HG03097 (cell line): ENCODE results near the gene STARD10.

ENCODE experiments used
- ATAC-seq: cut with Tn5 transposase; IDR thresholded peaks from one replicate; pipeline ENCODE4 v1.9.1; 2021; ENCODE audit not compliant: unreplicated experiment, low FRiP score

The STARD10 gene

GRCh38 chr11:72750556-72751115, 43.2 kb downstream of the STARD10 start:
- no peak for ATAC-seq

- no peak for ATAC-seq
Measured at GRCh38 chr11:72750086-72750485, 43.8 kb downstream of the STARD10 start.

DNA sequence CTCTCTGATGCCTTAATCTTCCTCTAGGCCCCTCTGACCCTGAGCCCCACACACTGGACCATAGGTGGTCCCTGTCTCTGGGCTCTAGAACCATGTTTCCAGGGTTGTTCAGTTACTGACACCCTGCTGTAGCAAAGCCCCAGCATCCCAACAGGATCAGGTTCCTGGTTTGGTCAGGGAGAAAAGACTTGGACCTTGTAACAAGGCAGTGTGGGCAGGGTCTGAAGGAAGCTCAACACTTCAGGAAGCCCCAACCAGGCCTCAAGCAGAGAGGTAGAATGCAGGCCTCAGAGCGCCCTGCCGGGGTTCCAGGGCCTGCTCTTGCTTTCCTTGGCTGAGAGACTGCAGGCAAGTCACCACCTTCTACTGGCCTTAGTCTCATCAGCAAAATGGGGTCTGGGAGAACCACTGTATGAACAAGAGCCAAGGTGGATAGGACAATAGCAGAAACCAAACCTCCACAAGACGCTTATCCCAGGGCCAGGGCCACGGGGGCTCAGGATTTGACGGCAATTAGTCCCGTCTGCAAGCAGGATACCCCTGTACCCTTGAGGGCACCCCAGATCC, 46.5 kb downstream of the STARD10 start:
- no peak for ATAC-seq

DNA sequence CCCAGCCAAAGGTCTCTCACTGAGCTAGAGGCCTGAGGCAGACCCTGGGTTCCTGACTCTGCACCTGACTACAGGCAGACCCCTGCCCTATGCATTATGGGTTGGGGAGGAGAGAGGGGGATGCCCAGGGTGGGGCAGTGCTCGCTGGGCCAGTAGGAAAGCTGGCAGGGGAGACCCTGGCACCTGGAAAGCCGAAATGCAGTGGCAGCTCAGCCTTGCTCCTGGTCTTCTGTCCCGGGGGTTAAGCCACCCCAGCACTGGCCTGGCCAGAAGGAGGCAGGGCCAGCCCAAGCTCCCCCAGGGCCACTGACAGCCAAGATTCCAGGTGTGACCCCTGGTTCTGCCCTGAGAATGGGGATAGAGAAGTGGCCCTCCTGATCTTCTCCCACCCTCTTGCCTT, 47.0 kb downstream of the STARD10 start:
- no peak for ATAC-seq

GRCh38 chr11:72745925-72746550, 47.8 kb downstream of the STARD10 start:
- no peak for ATAC-seq

DNA sequence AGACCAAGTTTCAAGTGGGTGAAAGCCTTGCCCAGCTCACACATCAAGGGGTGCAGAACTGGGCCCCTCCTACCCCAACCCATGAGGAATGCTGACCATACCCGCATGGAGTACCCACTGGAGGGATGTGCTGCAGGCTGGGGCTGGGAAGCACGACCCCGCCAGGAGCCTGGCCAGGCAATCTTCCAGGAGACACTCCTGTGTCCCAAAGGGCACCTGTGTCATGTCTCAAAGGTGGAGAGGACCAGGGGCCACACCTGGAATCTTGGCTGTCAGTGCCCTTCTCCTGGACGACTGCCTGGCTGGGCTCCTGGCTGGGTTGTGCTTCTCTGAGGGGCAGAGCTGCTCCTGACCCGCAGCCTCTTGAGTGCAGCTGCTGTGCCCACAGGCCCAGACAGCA, 48.3 kb downstream of the STARD10 start:
- no peak for ATAC-seq

DNA sequence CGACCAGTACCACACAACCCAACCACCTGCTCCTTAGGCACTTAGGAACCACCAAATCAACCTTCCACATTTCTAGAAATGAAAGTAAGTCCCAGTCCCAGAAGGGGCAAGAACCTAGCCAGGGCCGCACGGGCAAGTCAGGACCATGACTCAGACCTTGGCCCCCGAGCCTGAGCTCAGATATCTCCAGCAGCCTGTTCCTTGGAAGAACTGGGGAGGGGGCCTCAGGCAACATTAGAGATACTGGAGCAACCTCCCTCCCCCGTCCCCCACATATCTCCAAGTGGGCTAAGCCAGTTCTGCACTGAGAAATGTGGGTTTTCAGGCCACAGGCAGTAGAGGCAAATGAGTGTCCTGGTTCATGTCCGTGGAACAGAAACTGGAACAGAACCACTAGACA, 49.4 kb downstream of the STARD10 start:
- ATAC-seq = no peak

- ATAC-seq = peak; percentile 50
Measured at GRCh38 chr11:72743321-72744221, 50.3 kb downstream of the STARD10 start.

DNA sequence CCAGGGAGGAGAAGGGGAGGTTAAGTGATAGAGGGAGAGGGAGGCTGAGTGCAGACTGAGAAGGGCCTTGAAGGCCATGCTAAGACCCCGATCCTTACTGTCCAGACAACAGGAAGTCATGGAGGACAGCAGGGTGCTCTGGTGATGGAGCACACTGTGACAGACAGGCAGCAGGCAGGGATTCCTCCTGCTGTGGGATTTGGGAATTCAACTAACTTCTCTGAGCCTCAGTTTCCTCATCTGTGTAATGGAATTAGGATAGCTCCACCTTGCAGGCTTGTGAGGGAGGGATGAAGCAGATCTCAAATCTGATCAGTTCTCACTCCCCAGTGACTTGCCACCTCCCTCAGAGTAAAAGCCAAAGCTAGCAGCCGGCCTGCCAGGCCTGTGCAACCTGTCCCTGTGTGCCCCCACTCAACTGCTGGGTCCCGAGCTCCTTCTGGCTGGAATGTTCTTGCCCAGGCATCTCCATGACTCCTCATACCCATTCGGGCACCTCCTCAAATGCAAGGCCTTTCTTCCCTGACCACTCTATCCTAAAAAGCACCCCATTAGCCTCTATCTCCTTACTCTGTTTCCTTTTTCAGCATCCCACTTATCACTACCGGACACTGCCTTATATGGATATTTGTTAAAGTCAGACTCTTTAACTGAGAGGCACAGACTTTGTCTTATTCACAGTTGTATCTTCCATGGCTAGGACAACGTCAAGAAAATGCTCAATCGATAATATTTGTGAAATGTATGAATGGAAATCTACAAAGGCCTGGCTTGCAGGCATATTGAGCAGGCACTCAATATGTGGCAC, 51.1 kb downstream of the STARD10 start:
- ATAC-seq = no peak

GRCh38 chr11:72741849-72742512, 51.9 kb downstream of the STARD10 start:
- ATAC-seq = no peak

- no peak for ATAC-seq
Measured at GRCh38 chr11:72741429-72741833, 52.4 kb downstream of the STARD10 start.

GRCh38 chr11:72740562-72741428, 53.1 kb downstream of the STARD10 start:
- ATAC-seq = no peak

DNA sequence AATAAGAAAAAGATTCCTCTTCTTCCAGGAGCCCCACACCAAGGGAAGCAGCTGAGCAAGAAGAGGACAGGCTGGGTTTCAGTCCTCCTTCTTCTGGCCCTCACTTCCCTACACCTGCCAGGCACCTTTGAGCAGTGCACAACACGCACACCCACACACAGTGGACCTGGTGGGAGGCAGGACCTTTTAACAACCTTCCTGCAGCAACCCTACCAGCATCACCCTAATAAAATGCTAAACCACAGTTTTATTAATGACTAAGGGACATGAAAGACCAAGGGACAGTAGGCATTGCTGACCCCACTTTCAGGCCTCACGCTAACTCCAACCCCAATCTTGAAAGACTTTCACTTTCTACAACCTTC, 53.8 kb downstream of the STARD10 start:
- no peak for ATAC-seq

GRCh38 chr11:72739240-72740059, 54.4 kb downstream of the STARD10 start:
- no peak for ATAC-seq

DNA sequence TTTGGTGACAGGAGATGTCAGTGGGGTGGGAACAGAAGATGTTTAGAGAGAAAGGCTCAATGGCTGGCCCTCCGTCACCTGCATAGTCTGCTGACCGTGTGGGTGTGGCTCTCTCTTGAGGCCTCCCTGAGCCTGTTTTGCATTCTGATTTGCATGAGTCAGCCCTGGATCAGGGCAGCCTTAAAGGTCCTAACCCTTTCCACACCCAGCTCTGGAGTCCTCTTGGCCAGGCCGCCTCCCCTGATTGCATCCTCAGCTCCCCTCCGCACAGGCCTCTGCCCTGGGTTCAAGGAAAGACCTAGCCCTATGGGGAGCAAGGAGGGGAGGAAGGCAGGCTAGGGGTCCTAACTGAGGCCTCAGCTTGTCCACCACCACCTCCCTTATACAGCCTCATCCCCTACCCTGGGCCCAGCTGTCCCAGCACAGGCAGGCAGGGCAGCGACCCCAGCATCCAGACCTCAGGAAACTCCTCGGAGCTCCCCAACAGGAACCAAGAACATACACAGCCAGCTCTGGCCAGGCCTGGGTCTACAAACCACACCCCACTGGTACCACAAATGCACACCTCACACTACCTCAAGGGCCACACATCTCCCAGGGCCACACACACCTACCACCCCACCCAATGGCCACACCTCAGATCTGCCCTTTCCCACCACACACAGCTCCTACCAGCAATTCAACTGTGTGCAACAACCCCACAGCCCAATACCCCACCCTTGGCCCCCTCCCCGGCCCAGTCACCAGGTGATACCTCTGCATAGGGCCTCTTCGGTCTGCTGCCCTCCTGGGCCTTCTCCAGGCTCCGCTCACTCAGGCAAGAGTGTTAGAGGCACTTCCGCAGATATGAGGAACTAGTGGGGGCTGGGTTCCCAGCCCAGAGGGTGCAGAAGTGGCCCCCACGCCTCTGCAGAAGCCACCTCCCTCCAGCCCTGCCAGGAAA, 55.4 kb downstream of the STARD10 start:
- ATAC-seq = no peak

- no peak for ATAC-seq
Measured at GRCh38 chr11:72737336-72737735, 56.5 kb downstream of the STARD10 start.

- ATAC-seq = peak; percentile 29
Measured at GRCh38 chr11:72736452-72737069, 57.3 kb downstream of the STARD10 start.
